CD4-positive, alpha-beta T cell treated with Interleukin-4 for 4 hours (primary cell): ENCODE measurements around the gene PAGE2.
"Not testable (repeated sequence)": the region's sequence is repeated elsewhere in the genome, so short reads cannot be mapped to it uniquely, and the experiment has no call there.

Experiments used
- DNase-seq: peaks from one replicate; pipeline ENCODE4 v3.0.0-alpha.2; 2020

Gene PAGE2

DNA sequence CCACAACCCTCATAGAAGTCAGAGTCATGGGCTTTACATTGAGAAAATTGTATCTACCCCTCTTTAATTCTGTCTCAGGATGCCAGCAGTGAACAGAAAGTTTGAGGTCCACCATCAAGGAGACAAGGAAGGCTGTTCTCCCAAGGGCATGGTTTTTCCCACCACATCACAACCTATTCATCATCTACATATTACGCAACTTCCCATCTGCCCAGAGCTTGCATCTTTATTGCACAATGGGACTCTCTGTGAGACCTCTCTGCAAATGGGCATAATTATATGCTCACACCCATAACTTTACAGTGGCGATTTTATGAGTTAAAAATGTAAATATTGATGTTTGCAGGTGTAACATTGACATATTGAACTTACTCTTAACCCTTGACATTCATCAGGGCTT, 38.9 kb downstream of the PAGE2 start:
- no peak for DNase-seq

DNA sequence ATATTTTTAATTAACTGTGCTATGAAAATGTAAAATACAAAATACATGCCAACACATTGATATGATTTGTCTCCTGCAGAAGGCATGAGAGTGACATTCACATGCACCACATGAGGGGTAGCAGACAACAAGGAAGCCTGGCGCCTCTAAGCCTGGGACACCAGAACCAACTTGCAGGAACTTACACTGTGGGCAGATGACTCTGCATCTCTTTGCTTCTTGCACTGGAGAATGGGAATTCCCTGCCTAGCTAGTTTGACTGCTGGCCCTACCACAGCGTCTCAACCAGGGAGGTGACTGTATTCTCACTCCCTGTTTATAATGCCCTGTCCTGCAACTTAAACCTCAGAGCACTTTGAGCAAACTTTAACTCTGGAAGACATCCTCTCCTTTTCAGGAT, 40.5 kb downstream of the PAGE2 start:
- DNase-seq = no peak

DNA sequence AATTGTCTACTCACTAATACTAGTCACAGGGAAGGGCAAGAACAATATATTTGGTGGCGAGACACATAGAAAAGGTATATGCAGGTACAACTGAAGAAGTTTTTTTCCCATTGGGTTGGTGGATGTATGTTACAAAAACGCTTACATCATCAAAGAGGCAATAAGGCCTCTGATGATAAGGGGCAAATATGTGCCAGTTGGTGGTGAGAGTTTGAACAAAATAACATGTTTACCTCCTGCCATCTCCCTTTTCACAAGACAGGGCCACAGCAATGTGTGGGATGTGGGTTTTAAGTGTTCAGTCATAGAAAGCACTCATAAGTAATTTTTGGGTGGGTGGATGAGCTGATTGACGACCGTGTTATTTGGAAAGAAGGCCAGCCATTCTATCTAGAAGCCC, 41.7 kb downstream of the PAGE2 start:
- DNase-seq = no peak

GRCh38 chrX:55132416-55132815, 43.6 kb downstream of the PAGE2 start:
- DNase-seq = no peak

DNA sequence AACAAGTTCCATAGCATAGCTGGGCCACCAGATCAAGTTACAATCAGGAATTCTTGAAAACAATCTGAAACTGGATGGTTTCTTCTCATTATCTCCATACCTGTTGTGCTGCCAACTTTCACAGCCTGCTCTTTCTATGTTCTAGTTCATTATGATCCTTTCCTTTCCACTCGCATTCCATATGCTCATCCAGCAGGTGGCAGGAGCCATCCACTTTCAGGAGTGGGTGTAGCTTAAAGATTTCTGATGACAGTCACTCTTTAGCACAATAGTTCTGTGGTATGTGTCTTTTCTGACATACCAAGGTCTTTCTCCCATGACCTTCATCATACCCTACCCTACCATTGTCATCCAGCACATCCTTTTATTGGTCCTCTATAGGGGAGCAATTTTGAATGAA, 46.4 kb downstream of the PAGE2 start:
- peak; percentile 8 for DNase-seq

DNA sequence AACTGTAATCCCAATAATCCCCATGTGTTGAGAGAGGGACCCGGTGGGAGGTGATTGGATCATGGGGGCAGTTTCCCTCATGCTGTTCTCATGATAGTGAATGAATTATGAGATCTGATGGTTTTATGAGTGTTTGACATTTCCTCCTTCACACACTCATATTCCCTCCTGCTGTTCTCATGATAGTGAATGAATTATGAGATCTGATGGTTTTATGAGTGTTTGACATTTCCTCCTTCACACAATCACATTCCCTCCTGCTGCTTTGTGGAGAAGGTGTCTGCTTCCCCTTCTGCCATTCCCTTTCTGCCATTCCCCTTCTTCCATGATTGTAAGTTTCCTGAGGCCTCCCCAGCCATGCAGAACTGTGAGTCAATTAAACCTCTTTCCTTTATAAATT, 52.0 kb downstream of the PAGE2 start:
- not testable (repeated sequence) for DNase-seq
